CD14-positive monocyte (primary cell): Measurements from ENCODE around the gene NR4A1. TPM values are rescaled to one million over a fixed set of nuclear protein-coding genes. Genes with fewer than 3 reads are reported as not detected.

Experiments used
- DNase-seq, 3 donors: peaks; one replicate each; pipeline ENCODE4 v3.0.0-alpha.2; 2011 to 2022
- H2AFZ ChIP-seq: 2 replicates; pipeline ENCODE4 v1.6.0; 2012; ENCODE audit warnings: mild to moderate bottlenecking, low read depth, low read length, inconsistent platforms; ENCODE audit not compliant: insufficient read depth, poor library complexity, severe bottlenecking
- H3K27ac ChIP-seq, 2 donors: 1 replicate in 1 of 2; 2 replicates in 1 of 2; pipeline ENCODE4 v1.5.1; 2012 to 2013; ENCODE audit warnings: low read length in 2 of 2, control low read depth in 1 of 2, inconsistent platforms in 1 of 2, low read depth in 1 of 2, mild to moderate bottlenecking in 1 of 2
- H3K27me3 ChIP-seq, 2 donors: one replicate each; pipeline versions ENCODE4 v1.6.0 to v1.6.1; 2011 to 2013; ENCODE audit warnings: low read length in 2 of 2; ENCODE audit not compliant: control insufficient read depth in 2 of 2, insufficient read depth in 2 of 2
- H3K36me3 ChIP-seq, 2 donors: replicated peaks in 1 of 2; 1 replicate in 1 of 2; 2 replicates in 1 of 2; pipeline versions ENCODE4 v1.5.1 to v1.6.1; 2012 to 2013; ENCODE audit warnings: low read length in 2 of 2, control low read depth in 1 of 2, inconsistent platforms in 1 of 2, mild to moderate bottlenecking in 1 of 2; ENCODE audit not compliant: insufficient read depth in 2 of 2, control insufficient read depth in 1 of 2
- H3K4me1 ChIP-seq, 2 donors: 1 replicate in 1 of 2; 2 replicates in 1 of 2; pipeline versions ENCODE4 v1.5.1 to v1.6.1; 2012 to 2013; ENCODE audit warnings: low read length in 2 of 2, control low read depth in 1 of 2, inconsistent platforms in 1 of 2, mild to moderate bottlenecking in 1 of 2, moderate library complexity in 1 of 2; ENCODE audit not compliant: insufficient read depth in 2 of 2, control insufficient read depth in 1 of 2
- H3K4me2 ChIP-seq: replicated peaks from 2 replicates; pipeline ENCODE3; 2012; ENCODE audit warnings: low read length, moderate library complexity, mild to moderate bottlenecking; ENCODE audit not compliant: poor library complexity, severe bottlenecking; ENCODE audit errors: extremely low read depth
- H3K4me3 ChIP-seq, 3 experiments: fragments of 200-600 bp in 1 of 3; sonication (generic) in 1 of 3; replicated peaks in 1 of 3; 1 replicate in 2 of 3; 2 replicates in 1 of 3; pipeline ENCODE4 v1.5.1; 2011 to 2013; ENCODE audit warnings: low read length in 3 of 3, mild to moderate bottlenecking in 3 of 3, control low read depth in 2 of 3, low read depth in 2 of 3, inconsistent platforms in 1 of 3, moderate library complexity in 1 of 3
- H3K79me2 ChIP-seq: 2 replicates; pipeline ENCODE4 v1.6.0; 2012; ENCODE audit warnings: mild to moderate bottlenecking, control low read depth, inconsistent platforms, low read length, moderate library complexity; ENCODE audit not compliant: insufficient read depth
- H3K9ac ChIP-seq: 2 replicates; pipeline ENCODE4 v1.6.0; 2017; ENCODE audit warnings: low read length, mild to moderate bottlenecking; ENCODE audit not compliant: insufficient read depth, poor library complexity, severe bottlenecking
- H3K9me3 ChIP-seq, 2 donors: replicated peaks in 1 of 2; 1 replicate in 1 of 2; 2 replicates in 1 of 2; pipeline versions ENCODE4 v1.5.1 to v1.6.1; 2012 to 2013; ENCODE audit warnings: low read length in 2 of 2, control low read depth in 1 of 2; ENCODE audit not compliant: control insufficient read depth in 1 of 2, insufficient read depth in 1 of 2
- H4K20me1 ChIP-seq: 2 replicates; pipeline ENCODE4 v1.6.0; 2012; ENCODE audit warnings: mild to moderate bottlenecking, low read length, control low read depth, moderate library complexity; ENCODE audit not compliant: insufficient read depth
- H3K27ac Mint-ChIP-seq, 7 donors: one replicate each; pipeline ENCODE4 v1.8.0; 2020; ENCODE audit warnings: mild to moderate bottlenecking in 7 of 7, mixed read lengths in 7 of 7, moderate library complexity in 6 of 7, inconsistent platforms in 2 of 7
- H3K27me3 Mint-ChIP-seq, 3 donors: one replicate each; pipeline ENCODE4 v1.8.0; 2021 to 2022; ENCODE audit warnings: low read depth in 3 of 3, mild to moderate bottlenecking in 3 of 3, mixed read lengths in 3 of 3, moderate library complexity in 3 of 3, inconsistent platforms in 1 of 3
- H3K36me3 Mint-ChIP-seq, 2 donors: one replicate each; pipeline ENCODE4 v1.8.0; 2020; ENCODE audit warnings: mixed read lengths in 2 of 2, inconsistent platforms in 1 of 2, mild to moderate bottlenecking in 1 of 2
- H3K4me1 Mint-ChIP-seq: one replicate; pipeline ENCODE4 v1.8.0; 2020; ENCODE audit warnings: mild to moderate bottlenecking, mixed read lengths
- H3K4me3 Mint-ChIP-seq, 2 donors: one replicate each; pipeline ENCODE4 v1.8.0; 2020; ENCODE audit warnings: mild to moderate bottlenecking in 2 of 2, mixed read lengths in 2 of 2, moderate library complexity in 1 of 2
- H3K9me3 Mint-ChIP-seq, 7 donors: one replicate each; pipeline ENCODE4 v1.8.0; 2020 to 2022; ENCODE audit warnings: mixed read lengths in 7 of 7, mild to moderate bottlenecking in 6 of 7, moderate library complexity in 6 of 7, inconsistent platforms in 2 of 7
- CTCF ChIP-seq: fragments of 200-600 bp; IDR thresholded peaks from one replicate; pipeline ENCODE4 v1.8.0; 2022; ENCODE audit warnings: antibody characterized with exemption, mild to moderate bottlenecking
- WGBS: methylation state at CpG from one replicate; pipeline ENCODE4 v1.1.5; 2013; ENCODE audit warnings: missing lambda C conversion rate; ENCODE audit not compliant: insufficient coverage; 5-methylcytosine and 5-hydroxymethylcytosine counted together
- intact Hi-C, 2 donors: fragments of 100-400 bp; cut with micrococcal nuclease; formaldehyde crosslinking; loops; one replicate each; pipeline versions ENCODE4 v1.15.0 to v1.15.1; 2023
- polyA plus RNA-seq, 3 donors: library from polyadenylated mRNA; depleted of rRNA in 1 of 3; unstranded in 2 of 3; stranded (reverse) in 1 of 3; fragments of 300-500 nt in 2 of 3; fragments of >200 nt in 1 of 3; fragmentation: Illumina TruSeq in 2 of 3; gene quantifications; 1 replicate in 2 of 3; 2 replicates in 1 of 3; pipeline ENCODE4 v1.2.3, GENCODE V29; 2012 to 2021

Gene NR4A1
- polyA plus RNA-seq, 3 donors = 10.1 to 1,297 (median 41.4) TPM

GRCh38 chr12:52079576-52080402 is 28.5 kb downstream of the NR4A1 start, which contains the start of gene SMIM41:
Gene SMIM41, plus strand, starts transcription at chr12:52079704. Its CDS starts 76 bp downstream, at chr12:52079780.
- H3K4me1 Mint-ChIP-seq = peaks cover 18% of the 10 kb centered on the region
- Histone ChIP-seq H3K9me3 (no peaks in the 10 kb centered on the region), H3K4me2 (no peak within 1 kb of the TSS), H3K4me1 (peaks cover 15 to 18% of the 10 kb centered on the region in 2 donors), H3K27me3 (no peaks in the 10 kb centered on the region), H3K36me3 (peaks cover 41 to 48% of the 10 kb centered on the region in 2 donors), H3K9ac (no peak within 1 kb of the TSS), H2AFZ (no peak within 1 kb of the TSS), H3K4me3 (no peak within 1 kb of the TSS), H4K20me1 (peaks cover 30% of the 10 kb centered on the region), H3K27ac (no peak within 1 kb of the TSS), H3K79me2 (peaks cover 5% of the 10 kb centered on the region)
- peak within 1 kb of the TSS in 1 of 2 donors; percentile 31 for H3K4me3 Mint-ChIP-seq
- no peak for TF ChIP-seq CTCF
- H3K9me3 Mint-ChIP-seq = no peaks in the 10 kb centered on the region
- peaks cover 43 to 45% of the 10 kb centered on the region in 2 donors for H3K36me3 Mint-ChIP-seq
- intact Hi-C loops = no loop called here
- peak within 1 kb of the TSS in 4 of 7 donors; percentile 50 to 72 (median 58) for H3K27ac Mint-ChIP-seq
- H3K27me3 Mint-ChIP-seq = peaks cover 0 to 4% (median 3%) of the 10 kb centered on the region in 3 donors
- DNase-seq = no peak
- 95% methylated on average over 80 of the region's 87 CpGs for WGBS

DNA sequence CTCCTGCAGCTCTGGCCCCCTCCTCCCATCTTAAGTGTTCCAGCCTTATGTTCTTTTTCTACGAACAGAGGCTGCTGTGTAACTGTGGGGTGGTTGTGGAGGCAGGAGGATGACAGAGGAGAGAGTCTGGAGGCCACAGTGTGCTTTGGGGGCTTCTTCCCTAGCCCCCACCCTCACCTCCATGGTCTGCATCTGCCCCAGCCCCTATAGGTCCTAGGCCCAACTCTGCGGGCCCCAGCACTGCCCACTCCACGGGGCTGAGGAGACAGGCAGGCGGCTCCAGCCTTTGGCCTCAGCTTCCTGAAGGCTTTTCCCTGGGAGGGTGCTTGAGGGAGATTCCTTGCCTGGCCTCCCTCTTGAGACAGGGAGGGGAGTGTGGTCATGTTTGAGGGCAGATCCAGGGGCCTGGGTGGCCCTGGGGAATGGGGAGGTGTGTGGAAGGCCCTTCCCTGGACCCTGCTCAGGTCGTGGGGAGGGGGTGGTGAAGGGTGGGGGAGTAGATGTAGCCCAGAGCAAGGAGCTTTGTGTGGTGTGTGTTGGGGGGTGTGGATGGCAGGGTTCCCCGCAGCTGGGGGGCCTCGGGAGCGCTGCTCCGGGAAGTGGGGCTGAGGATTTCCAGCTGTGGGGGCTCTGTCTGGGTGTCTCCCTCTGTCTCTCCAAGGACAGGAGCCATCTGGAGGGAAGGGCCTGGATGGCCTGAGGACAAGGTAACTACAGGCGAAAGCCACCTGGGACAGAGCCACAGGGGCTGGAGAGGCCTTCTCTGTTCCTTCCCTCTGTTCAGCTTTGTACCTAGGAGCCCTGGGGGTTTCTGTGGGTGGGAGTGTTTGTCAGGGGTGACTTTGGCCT is 29.4 kb downstream of the NR4A1 start:
- Mint-ChIP-seq H3K36me3 (peaks cover 36 to 37% of the 10 kb centered on the region in 2 donors), H3K4me3 (no peak overlapping the region), H3K4me1 (peaks cover 18% of the 10 kb centered on the region), H3K27me3 (peaks cover under 1 to 5% (median 4%) of the 10 kb centered on the region in 3 donors), H3K27ac (peak overlapping the region in 1 of 7 donors; percentile 30), H3K9me3 (no peaks in the 10 kb centered on the region)
- no peak overlapping the region for H3K9ac ChIP-seq
- no peak for TF ChIP-seq CTCF
- no peak overlapping the region for H3K4me2 ChIP-seq
- H3K27ac ChIP-seq = no peak overlapping the region
- H3K4me3 ChIP-seq = no peak overlapping the region
- peaks cover 22% of the 10 kb centered on the region for H4K20me1 ChIP-seq
- DNase-seq = no peak
- no peaks in the 10 kb centered on the region for H3K27me3 ChIP-seq
- H3K36me3 ChIP-seq = peaks cover 33 to 39% of the 10 kb centered on the region in 2 donors
- 97% methylated on average over 7 of the region's 10 CpGs for WGBS
- intact Hi-C loops = no loop called here
- peaks cover 15 to 18% of the 10 kb centered on the region in 2 donors for H3K4me1 ChIP-seq
- H3K9me3 ChIP-seq = no peaks in the 10 kb centered on the region
- H2AFZ ChIP-seq = no peak overlapping the region
- H3K79me2 ChIP-seq = no peaks in the 10 kb centered on the region
